PFSK-1 (cell line): ENCODE data around the gene RPL22L1.

Experiments
- FOXP2 ChIP-seq: optimal IDR thresholded peaks from 2 replicates; pipeline ENCODE3; 2011; ENCODE audit warnings: borderline replicate concordance, control low read depth, inconsistent platforms; ENCODE audit not compliant: insufficient read depth; ENCODE audit errors: extremely low read length, extremely low read depth
- POLR2AphosphoS5 ChIP-seq: IDR thresholded peaks from 2 replicates; pipeline ENCODE4 v1.6.1; 2012; ENCODE audit warnings: low read depth, mild to moderate bottlenecking, control low read depth, low read length, moderate library complexity
- SIN3A ChIP-seq: IDR thresholded peaks from 2 replicates; pipeline ENCODE4 v1.6.1; 2012; ENCODE audit warnings: mild to moderate bottlenecking, low read length, moderate library complexity, borderline replicate concordance; ENCODE audit not compliant: insufficient read depth
- TAF1 ChIP-seq: IDR thresholded peaks from 2 replicates; pipeline ENCODE4 v1.6.1; 2012; ENCODE audit warnings: low read length, control low read depth, borderline replicate concordance; ENCODE audit not compliant: insufficient read depth
- TF ChIP-seq, protein P1 (sequence below), 2 experiments: IDR thresholded peaks; 2 replicates each; pipeline versions ENCODE4 v1.6.1 to v1.8.0; 2011 to 2012; ENCODE audit warnings: low read depth in 2 of 2, low read length in 2 of 2, control low read depth in 1 of 2, inconsistent platforms in 1 of 2, mild to moderate bottlenecking in 1 of 2, moderate library complexity in 1 of 2; ENCODE audit not compliant: insufficient read depth in 1 of 2

- no peak for TF ChIP-seq TAF1
- no peak; the same call in 1 of the 2 replicates for TF ChIP-seq POLR2AphosphoS5
- TF ChIP-seq SIN3A: no peak
- TF ChIP-seq, protein P1, sequence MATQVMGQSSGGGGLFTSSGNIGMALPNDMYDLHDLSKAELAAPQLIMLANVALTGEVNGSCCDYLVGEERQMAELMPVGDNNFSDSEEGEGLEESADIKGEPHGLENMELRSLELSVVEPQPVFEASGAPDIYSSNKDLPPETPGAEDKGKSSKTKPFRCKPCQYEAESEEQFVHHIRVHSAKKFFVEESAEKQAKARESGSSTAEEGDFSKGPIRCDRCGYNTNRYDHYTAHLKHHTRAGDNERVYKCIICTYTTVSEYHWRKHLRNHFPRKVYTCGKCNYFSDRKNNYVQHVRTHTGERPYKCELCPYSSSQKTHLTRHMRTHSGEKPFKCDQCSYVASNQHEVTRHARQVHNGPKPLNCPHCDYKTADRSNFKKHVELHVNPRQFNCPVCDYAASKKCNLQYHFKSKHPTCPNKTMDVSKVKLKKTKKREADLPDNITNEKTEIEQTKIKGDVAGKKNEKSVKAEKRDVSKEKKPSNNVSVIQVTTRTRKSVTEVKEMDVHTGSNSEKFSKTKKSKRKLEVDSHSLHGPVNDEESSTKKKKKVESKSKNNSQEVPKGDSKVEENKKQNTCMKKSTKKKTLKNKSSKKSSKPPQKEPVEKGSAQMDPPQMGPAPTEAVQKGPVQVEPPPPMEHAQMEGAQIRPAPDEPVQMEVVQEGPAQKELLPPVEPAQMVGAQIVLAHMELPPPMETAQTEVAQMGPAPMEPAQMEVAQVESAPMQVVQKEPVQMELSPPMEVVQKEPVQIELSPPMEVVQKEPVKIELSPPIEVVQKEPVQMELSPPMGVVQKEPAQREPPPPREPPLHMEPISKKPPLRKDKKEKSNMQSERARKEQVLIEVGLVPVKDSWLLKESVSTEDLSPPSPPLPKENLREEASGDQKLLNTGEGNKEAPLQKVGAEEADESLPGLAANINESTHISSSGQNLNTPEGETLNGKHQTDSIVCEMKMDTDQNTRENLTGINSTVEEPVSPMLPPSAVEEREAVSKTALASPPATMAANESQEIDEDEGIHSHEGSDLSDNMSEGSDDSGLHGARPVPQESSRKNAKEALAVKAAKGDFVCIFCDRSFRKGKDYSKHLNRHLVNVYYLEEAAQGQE (IDR thresholded peaks at IDR 0.05; ENCODE audit: insufficient read depth in 1 of 2, low read depth in 2 of 2, low read length in 2 of 2): no peak
- no peak for TF ChIP-seq FOXP2
Measured at GRCh38 chr3:170869239-170869590, 780 bp downstream of the RPL22L1 start.
